HEK293T (cell line): Measurements from ENCODE around the gene TBL1XR1.

Experiments
- BHLHE40 ChIP-seq: fragments of 450-650 bp; IDR thresholded peaks from 2 replicates; pipeline ENCODE4 v1.6.1; 2016; ENCODE audit warnings: mild to moderate bottlenecking, moderate library complexity, borderline replicate concordance
- HDGF ChIP-seq: fragments of 450-650 bp; IDR thresholded peaks from 2 replicates; pipeline ENCODE4 v1.6.1; 2017; ENCODE audit warnings: antibody characterized with exemption, borderline replicate concordance
- SP1 ChIP-seq: fragments of 450-650 bp; IDR thresholded peaks from 2 replicates; pipeline ENCODE4 v1.6.1; 2017

DNA sequence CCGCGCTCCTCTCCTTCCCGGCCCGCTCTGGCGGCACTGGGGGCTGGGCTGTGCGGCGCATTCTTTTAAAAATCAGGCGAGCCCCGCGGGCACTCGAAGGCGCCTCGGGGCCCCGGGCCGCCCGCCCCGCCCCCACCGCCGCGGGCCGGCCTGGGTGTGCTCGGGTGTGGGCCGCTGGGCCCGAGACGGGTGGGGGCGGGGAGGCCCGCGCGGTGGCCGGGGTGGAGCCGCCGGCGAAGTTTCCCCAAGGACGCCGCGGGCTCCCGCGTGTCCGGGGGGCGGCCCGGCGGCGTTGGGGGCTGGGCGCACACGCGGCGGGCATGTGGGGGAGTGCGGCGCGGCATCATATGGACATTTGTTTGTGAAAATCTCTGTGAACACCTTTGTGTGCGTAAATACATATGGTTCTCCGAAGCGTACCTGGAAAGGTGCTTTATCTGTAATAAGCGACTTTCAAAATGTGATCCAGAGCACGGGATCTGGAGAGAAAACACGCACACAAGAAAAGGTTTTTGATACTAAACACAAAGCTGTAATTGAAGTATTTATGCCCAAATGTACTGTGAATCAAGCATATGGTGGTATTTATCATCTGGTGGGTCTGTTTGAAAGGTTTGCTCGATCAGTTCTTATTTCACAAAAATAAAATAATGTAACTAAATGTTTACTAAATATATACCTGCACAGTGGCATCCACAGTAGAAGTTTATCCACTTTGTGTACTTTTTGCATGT, 612 bp upstream of the TBL1XR1 start:
- TF ChIP-seq HDGF (no peak), SP1 (no peak), BHLHE40 (no peak)
